ENCODE measurements around the gene ENTHD1. TPM values are rescaled to one million over a fixed set of nuclear protein-coding genes. Genes with fewer than 3 reads are reported as not detected.

Gene ENTHD1
- total RNA-seq, 1 donor from 2014 or later, result not detected

DNA sequence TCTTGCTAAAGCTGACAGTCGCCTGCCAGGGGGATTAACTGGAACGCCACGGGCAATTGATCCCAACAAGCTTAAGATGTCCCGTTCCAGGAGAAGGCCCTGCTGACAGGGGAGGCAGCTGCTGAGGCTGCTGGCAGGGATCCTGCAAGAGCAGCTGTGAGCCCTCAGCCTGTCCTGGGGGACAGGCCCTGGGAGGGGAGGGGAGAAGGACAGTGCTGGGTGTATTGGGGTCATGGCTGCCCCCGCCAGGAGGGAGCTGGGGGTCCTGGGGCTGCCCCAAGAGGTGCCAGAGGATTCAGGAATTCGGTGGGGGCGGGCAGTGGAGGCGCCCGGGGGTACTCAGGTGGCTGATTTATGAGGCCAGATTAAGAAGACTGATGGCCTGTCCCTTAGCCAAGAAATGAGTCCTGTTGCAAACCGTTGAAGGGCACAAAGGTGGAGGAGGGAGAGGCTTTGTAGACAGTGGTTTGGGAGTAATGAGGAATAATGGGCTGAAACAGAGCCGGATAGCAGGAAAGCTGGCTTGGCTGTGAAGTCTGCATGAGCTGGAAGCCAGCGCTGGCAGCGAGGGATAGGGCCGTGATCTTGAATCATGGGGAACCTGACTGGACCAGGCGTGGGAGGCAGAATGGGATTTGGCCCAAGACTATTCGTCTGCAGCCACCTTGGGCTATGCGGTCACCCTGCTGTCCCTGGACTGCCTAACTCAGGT lies 189.5 kb downstream of the ENTHD1 start:
- TF ChIP-seq, protein P1, sequence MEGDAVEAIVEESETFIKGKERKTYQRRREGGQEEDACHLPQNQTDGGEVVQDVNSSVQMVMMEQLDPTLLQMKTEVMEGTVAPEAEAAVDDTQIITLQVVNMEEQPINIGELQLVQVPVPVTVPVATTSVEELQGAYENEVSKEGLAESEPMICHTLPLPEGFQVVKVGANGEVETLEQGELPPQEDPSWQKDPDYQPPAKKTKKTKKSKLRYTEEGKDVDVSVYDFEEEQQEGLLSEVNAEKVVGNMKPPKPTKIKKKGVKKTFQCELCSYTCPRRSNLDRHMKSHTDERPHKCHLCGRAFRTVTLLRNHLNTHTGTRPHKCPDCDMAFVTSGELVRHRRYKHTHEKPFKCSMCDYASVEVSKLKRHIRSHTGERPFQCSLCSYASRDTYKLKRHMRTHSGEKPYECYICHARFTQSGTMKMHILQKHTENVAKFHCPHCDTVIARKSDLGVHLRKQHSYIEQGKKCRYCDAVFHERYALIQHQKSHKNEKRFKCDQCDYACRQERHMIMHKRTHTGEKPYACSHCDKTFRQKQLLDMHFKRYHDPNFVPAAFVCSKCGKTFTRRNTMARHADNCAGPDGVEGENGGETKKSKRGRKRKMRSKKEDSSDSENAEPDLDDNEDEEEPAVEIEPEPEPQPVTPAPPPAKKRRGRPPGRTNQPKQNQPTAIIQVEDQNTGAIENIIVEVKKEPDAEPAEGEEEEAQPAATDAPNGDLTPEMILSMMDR (IDR thresholded peaks at IDR 0.05), result no peak
- DNase-seq (ENCODE audit: low spot score), result no peak

DNA sequence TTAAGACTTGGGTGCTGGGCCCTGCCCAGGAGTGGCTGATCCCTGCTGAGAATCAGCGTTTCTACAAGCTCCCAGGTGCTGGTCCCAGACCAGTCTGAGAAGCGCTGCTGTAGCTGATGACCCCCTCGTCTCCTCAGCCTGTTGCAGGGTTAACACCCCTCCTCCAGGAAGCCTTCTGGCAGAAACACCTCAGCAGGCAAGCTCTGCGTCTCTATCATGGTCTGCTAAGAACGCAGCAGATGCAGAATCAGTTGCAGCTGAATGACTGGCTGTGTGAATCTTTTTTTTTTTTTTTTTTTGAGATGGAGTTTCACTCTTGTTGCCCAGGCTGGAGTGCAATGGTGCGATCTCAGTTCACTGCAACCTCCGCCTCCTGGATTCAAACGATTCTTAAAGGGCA lies 190.5 kb downstream of the ENTHD1 start:
- no peaks in the 10 kb centered on the region for H3K36me3 Mint-ChIP-seq (ENCODE audit: low read depth)
- H3K4me3 Mint-ChIP-seq (ENCODE audit: unreplicated experiment), result no peak overlapping the region
- TF ChIP-seq, protein P1 (IDR thresholded peaks at IDR 0.05), result no peak
- no peaks in the 10 kb centered on the region for H3K4me1 Mint-ChIP-seq (ENCODE audit: low read depth)
- peaks cover 13% of the 10 kb centered on the region for H3K27me3 Mint-ChIP-seq (ENCODE audit: low read depth)
- no peaks in the 10 kb centered on the region for H3K9me3 Mint-ChIP-seq (ENCODE audit: low read depth)
- DNase-seq (ENCODE audit: low spot score), result no peak
- H3K27ac Mint-ChIP-seq (ENCODE audit: unreplicated experiment), result peak overlapping the region; percentile 32

More for the DNA sequence above, 189.5 kb downstream of the ENTHD1 start:
- H3K36me3 Mint-ChIP-seq (ENCODE audit: low read depth), result no peaks in the 10 kb centered on the region
- H3K4me1 Mint-ChIP-seq (ENCODE audit: low read depth), result no peaks in the 10 kb centered on the region
- H3K27me3 Mint-ChIP-seq (ENCODE audit: low read depth), result peaks cover 19% of the 10 kb centered on the region
- H3K27ac Mint-ChIP-seq (ENCODE audit: unreplicated experiment), result no peak overlapping the region
- no peak overlapping the region for H3K4me3 Mint-ChIP-seq (ENCODE audit: unreplicated experiment)
- H3K9me3 Mint-ChIP-seq (ENCODE audit: low read depth), result no peaks in the 10 kb centered on the region

DNA sequence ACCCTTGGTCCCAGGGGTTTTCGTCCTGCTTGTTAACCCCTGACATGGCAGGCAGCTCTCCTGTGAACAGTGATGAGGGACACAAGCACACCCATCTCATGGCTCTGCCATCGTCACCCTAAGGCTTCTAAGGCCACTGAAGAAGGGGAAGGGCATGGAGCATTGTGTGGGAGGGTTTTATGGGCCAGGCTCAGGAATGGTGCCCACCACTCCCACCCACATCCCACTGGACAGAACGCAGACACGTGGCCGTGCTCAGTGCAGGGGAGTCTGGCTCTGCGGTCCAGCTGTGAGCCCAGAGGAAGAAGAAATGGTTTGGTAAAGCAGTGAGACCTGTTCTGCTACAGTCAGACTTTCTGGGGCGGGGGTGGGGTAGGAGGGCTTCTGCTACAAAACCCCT lies 193.0 kb downstream of the ENTHD1 start:
- H3K27me3 Mint-ChIP-seq (ENCODE audit: low read depth), result peaks cover 18% of the 10 kb centered on the region
- H3K4me1 Mint-ChIP-seq (ENCODE audit: low read depth), result no peaks in the 10 kb centered on the region

DNA sequence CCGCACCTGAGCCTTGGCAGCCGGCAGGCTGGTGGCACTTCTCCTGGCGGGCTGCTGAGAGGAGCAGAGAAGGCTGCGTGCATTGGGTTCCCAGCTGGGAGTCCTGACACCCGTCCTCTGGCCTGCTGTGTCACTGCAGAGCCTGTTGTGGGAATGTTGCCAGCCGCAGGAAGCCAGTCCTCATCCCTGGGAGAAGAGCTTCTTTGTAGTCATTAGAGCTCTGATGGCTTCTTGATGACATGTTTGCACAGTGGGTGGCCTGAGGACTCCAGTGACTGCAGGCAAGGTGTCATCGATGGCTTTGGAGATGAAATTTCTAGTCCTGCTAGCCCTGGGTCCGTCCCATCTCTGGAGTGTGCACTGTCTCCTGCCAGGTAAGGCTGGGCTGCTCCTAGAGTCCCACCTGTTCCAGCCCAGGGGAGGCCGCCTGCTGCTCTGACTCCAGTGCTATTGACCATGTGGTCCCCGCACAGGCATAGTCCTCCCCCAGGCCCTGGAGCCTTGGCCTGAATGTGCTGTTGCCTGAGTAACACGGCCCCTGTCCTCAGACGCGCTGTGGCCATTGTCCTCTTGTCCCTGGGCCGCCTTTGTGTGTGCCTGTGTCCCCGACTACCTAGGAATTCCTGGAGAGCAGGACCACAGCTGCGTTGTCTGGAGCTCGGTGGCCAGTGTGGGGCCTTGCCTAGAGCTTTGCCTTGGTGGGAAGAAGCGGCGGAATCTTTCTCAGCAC lies 193.8 kb downstream of the ENTHD1 start:
- Mint-ChIP-seq H3K4me3 (ENCODE audit: unreplicated experiment) (no peak overlapping the region), H3K27ac (ENCODE audit: unreplicated experiment) (no peak overlapping the region), H3K27me3 (ENCODE audit: low read depth) (peaks cover 18% of the 10 kb centered on the region), H3K9me3 (ENCODE audit: low read depth) (no peaks in the 10 kb centered on the region), H3K4me1 (ENCODE audit: low read depth) (no peaks in the 10 kb centered on the region), H3K36me3 (ENCODE audit: low read depth) (no peaks in the 10 kb centered on the region)
- TF ChIP-seq, protein P1 (IDR thresholded peaks at IDR 0.05), result no peak
- no peak for DNase-seq (ENCODE audit: low spot score)

More for the DNA sequence above, 193.0 kb downstream of the ENTHD1 start:
- no peaks in the 10 kb centered on the region for H3K9me3 Mint-ChIP-seq (ENCODE audit: low read depth)
- H3K27ac Mint-ChIP-seq (ENCODE audit: unreplicated experiment), result no peak overlapping the region
- no peak for DNase-seq (ENCODE audit: low spot score)
- no peak overlapping the region for H3K4me3 Mint-ChIP-seq (ENCODE audit: unreplicated experiment)
- H3K36me3 Mint-ChIP-seq (ENCODE audit: low read depth), result no peaks in the 10 kb centered on the region
- TF ChIP-seq, protein P1 (IDR thresholded peaks at IDR 0.05), result no peak

DNA sequence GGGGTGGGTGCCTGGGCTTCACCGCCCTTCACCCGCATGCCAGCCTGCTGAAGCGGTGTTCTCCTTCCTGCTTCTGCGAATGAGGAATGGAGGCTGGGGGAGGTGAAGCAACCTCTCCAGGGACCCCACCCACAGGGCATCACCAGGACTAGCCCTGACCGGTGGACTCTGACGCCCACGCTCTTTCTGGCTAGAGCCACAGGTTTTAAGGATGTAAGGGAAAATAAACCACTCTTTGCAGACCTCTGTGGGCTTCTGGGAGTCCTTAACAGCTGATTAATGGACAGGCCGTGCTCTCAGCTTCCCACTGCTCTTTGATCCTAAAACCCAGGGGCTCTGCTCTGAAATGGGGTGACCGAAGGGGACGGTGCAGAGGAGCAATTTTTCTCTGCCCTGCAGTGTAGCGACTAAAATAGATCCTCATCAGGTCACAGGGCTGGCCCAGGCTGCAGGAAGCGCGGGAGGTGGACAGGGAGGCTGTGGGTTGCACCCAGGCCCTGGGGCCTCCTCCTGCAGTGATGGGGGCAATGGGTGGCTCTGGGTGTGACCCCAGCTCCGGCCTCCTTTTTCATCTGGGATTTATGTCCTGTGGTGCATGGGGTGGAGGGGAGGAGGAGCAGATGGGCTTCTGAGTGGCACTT lies 195.7 kb downstream of the ENTHD1 start:
- Mint-ChIP-seq H3K36me3 (ENCODE audit: low read depth) (no peaks in the 10 kb centered on the region), H3K4me3 (ENCODE audit: unreplicated experiment) (no peak overlapping the region), H3K9me3 (ENCODE audit: low read depth) (no peaks in the 10 kb centered on the region), H3K27ac (ENCODE audit: unreplicated experiment) (no peak overlapping the region), H3K4me1 (ENCODE audit: low read depth) (no peaks in the 10 kb centered on the region), H3K27me3 (ENCODE audit: low read depth) (peaks cover 28% of the 10 kb centered on the region)
- no peak for DNase-seq (ENCODE audit: low spot score)
- TF ChIP-seq, protein P1 (IDR thresholded peaks at IDR 0.05), result no peak
